ENCODE results near the gene GNG8. TPM values are rescaled to one million over a fixed set of nuclear protein-coding genes. Genes with fewer than 3 reads are reported as not detected.
A peak's percentile ranks its signal among the peaks of the same experiment; 100 is the strongest.

GNG8 gene
- total RNA-seq, 2 experiments from 2014 or later, result not detected

DNA sequence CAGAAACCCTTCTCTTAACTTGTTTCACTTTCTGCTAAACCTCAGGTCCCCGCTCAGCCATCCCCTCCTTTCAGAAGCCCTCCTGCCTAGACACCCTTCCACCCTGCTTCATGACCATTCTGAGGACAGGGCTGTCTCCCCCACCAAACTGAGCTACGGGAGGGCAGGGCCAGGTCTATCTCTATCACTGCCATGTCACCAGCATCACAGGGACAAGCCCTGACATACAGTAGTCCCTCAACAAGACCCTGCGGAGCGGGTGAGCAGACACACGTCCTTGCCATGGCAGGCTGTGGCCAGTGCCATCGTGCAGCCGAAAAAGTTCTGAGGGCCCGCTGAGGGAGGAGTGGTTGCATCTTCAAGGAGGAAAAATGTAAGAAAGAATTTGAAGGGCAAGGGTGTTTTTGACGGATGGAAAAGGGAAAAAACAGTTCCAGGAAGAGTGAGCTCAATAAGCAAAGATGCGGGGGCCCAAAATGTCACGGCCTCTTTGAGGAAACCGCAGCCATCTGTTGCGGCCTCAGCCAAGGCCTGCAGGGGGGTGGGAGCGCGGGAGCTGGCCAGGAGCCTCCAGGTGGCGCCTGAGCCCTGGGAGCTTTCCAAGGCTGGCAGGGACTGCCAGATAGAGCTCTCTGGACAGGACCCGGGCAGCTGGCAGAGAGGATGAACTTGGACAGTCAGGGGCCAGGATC lies 19.2 kb downstream of the GNG8 start:
- BruUV-seq (replicated peaks), result no TSS peak
- H3K4me2 ChIP-seq (ENCODE audit: low read length), result peak overlapping the region; percentile 70

GRCh38 chr19:46615966-46616365 lies 20.0 kb downstream of the GNG8 start:
- BruUV-seq (replicated peaks), result no TSS peak

More for the DNA sequence above, 19.2 kb downstream of the GNG8 start:
- peak overlapping the region; percentile 92 for H2AFZ ChIP-seq (ENCODE audit: low read length)
- intact Hi-C loops (cut with micrococcal nuclease; ENCODE audit: unreplicated experiment), result loop anchor here (1.0 kb wide), 1 partner anchor 103 kb away; no protein-coding TSS in a partner anchor
- peak; percentile 65 for DNase-seq (ENCODE audit: low spot score)
- peak overlapping the region; percentile 3 for H3K4me3 ChIP-seq (ENCODE audit: low read depth, low read length, poor library complexity, severe bottlenecking)
- H3K9me3 ChIP-seq (ENCODE audit: low read length), result no peaks in the 10 kb centered on the region
- ChIA-PET CTCF (ENCODE audit: unreplicated experiment) (interaction anchor here (0.7 to 1.5 kb wide), 2 partner anchors 11 to 45 kb away, joined by 4 to 8 read pairs; no protein-coding TSS in a partner anchor), POLR2A (interaction anchor here (0.7 kb wide), 1 partner anchor 99 kb away, joined by 5 read pairs; no protein-coding TSS in a partner anchor)
- no peaks in the 10 kb centered on the region for H4K20me1 ChIP-seq (ENCODE audit: insufficient read depth, low read length)
- H3K27ac ChIP-seq (ENCODE audit: low read depth, low read length, poor library complexity, severe bottlenecking), result peak overlapping the region; percentile 44
- TF ChIP-seq, protein P1, sequence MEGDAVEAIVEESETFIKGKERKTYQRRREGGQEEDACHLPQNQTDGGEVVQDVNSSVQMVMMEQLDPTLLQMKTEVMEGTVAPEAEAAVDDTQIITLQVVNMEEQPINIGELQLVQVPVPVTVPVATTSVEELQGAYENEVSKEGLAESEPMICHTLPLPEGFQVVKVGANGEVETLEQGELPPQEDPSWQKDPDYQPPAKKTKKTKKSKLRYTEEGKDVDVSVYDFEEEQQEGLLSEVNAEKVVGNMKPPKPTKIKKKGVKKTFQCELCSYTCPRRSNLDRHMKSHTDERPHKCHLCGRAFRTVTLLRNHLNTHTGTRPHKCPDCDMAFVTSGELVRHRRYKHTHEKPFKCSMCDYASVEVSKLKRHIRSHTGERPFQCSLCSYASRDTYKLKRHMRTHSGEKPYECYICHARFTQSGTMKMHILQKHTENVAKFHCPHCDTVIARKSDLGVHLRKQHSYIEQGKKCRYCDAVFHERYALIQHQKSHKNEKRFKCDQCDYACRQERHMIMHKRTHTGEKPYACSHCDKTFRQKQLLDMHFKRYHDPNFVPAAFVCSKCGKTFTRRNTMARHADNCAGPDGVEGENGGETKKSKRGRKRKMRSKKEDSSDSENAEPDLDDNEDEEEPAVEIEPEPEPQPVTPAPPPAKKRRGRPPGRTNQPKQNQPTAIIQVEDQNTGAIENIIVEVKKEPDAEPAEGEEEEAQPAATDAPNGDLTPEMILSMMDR (conservative IDR thresholded peaks at IDR 0.05; ENCODE audit: low read length), result peak; percentile 79
- TF ChIP-seq EZH2phosphoT487 (IDR thresholded peaks at IDR 0.05; ENCODE audit: borderline replicate concordance, low read depth, low read length), result no peak
- H3K36me3 ChIP-seq (ENCODE audit: insufficient read depth, low read length), result no peaks in the 10 kb centered on the region
- peaks cover 70% of the 10 kb centered on the region for H3K4me1 ChIP-seq (ENCODE audit: insufficient read depth, low read length, poor library complexity, severe bottlenecking)
- H3K79me2 ChIP-seq (ENCODE audit: insufficient read depth, low read depth, low read length), result no peaks in the 10 kb centered on the region
- H3K9me2 ChIP-seq (ENCODE audit: insufficient read depth, low read length), result no peaks in the 10 kb centered on the region

More at GRCh38 chr19:46615966-46616365, 20.0 kb downstream of the GNG8 start:
- peaks cover 6% of the 10 kb centered on the region; the same call in 1 of the 2 replicates for H3K36me3 ChIP-seq (ENCODE audit: insufficient read depth, low read length)
- H3K79me2 ChIP-seq (ENCODE audit: insufficient read depth, low read depth, low read length), result no peaks in the 10 kb centered on the region
- DNase-seq (ENCODE audit: low spot score), result no peak
- CTCF ChIA-PET (ENCODE audit: unreplicated experiment), result no interaction called here
- H2AFZ ChIP-seq (ENCODE audit: low read length), result no peak overlapping the region
- H3K27ac ChIP-seq (ENCODE audit: low read depth, low read length, poor library complexity, severe bottlenecking), result no peak overlapping the region
- POLR2A ChIA-PET, result interaction anchor here (0.7 kb wide), 1 partner anchor 100 kb away, joined by 5 read pairs; no protein-coding TSS in a partner anchor
- TF ChIP-seq, protein P1 (conservative IDR thresholded peaks at IDR 0.05; ENCODE audit: low read length), result no peak
- TF ChIP-seq EZH2phosphoT487 (IDR thresholded peaks at IDR 0.05; ENCODE audit: borderline replicate concordance, low read depth, low read length), result no peak
- H3K9me2 ChIP-seq (ENCODE audit: insufficient read depth, low read length), result no peaks in the 10 kb centered on the region
- intact Hi-C loops (cut with micrococcal nuclease; ENCODE audit: unreplicated experiment), result loop anchor here (1.0 kb wide), 1 partner anchor 103 kb away; no protein-coding TSS in a partner anchor
- H3K9me3 ChIP-seq (ENCODE audit: low read length), result no peaks in the 10 kb centered on the region
- no peaks in the 10 kb centered on the region for H4K20me1 ChIP-seq (ENCODE audit: insufficient read depth, low read length)
- no peak overlapping the region for H3K4me2 ChIP-seq (ENCODE audit: low read length)
- peaks cover 78% of the 10 kb centered on the region for H3K4me1 ChIP-seq (ENCODE audit: insufficient read depth, low read length, poor library complexity, severe bottlenecking)
- no peak overlapping the region for H3K4me3 ChIP-seq (ENCODE audit: low read depth, low read length, poor library complexity, severe bottlenecking)

All from OCI-LY7 (cell line).